Heart right ventricle (tissue), 16 donors: ENCODE data around the gene SMAD3. TPM values are rescaled to one million over a fixed set of nuclear protein-coding genes. Genes with fewer than 3 reads are reported as not detected.
"Not testable (repeated sequence)": the region's sequence is repeated elsewhere in the genome, so short reads cannot be mapped to it uniquely, and the experiment has no call there.

Experiments
- ATAC-seq, 8 donors: fragments of 200-7000 bp; cut with Tn5 transposase; one replicate each; pipeline ENCODE4 v1.9.1; 2020; ENCODE audit warnings: mild to moderate bottlenecking in 8 of 8, moderate library complexity in 8 of 8, moderate number of reproducible peaks in 1 of 8
- DNase-seq, 2 donors: peaks; one replicate each; pipeline ENCODE4 v3.0.0-alpha.2; 2020
- H3K27ac ChIP-seq, 10 donors: fragments of 200-600 bp; sonication (generic) in 2 of 10; one replicate each; pipeline versions ENCODE4 v1.5.0 to v1.8.0; 2020 to 2022; ENCODE audit warnings: mild to moderate bottlenecking in 3 of 10
- H3K27me3 ChIP-seq, 7 donors: fragments of 200-600 bp; one replicate each; pipeline ENCODE4 v1.8.0; 2021 to 2022; ENCODE audit warnings: mild to moderate bottlenecking in 2 of 7
- H3K36me3 ChIP-seq, 9 donors: fragments of 200-600 bp; sonication (generic) in 1 of 9; one replicate each; pipeline versions ENCODE4 v1.5.0 to v1.8.0; 2020 to 2022; ENCODE audit warnings: mild to moderate bottlenecking in 2 of 9
- H3K4me1 ChIP-seq, 9 donors: fragments of 200-600 bp; sonication (generic) in 1 of 9; one replicate each; pipeline versions ENCODE4 v1.5.0 to v1.8.0; 2020 to 2022; ENCODE audit warnings: mild to moderate bottlenecking in 4 of 9
- H3K4me3 ChIP-seq, 10 donors: fragments of 200-600 bp; sonication (generic) in 2 of 10; one replicate each; pipeline versions ENCODE4 v1.5.0 to v1.8.0; 2020 to 2022; ENCODE audit warnings: mild to moderate bottlenecking in 7 of 10, moderate library complexity in 2 of 10
- H3K9me3 ChIP-seq, 11 donors: fragments of 200-600 bp in 10 of 11; sonication (generic) in 2 of 11; one replicate each; pipeline versions ENCODE4 v1.5.0 to v1.8.0; 2013 to 2022; ENCODE audit warnings: mild to moderate bottlenecking in 2 of 11, control low read depth in 1 of 11, moderate library complexity in 1 of 11
- CTCF ChIP-seq, 9 donors: fragments of 200-600 bp; sonication (generic) in 2 of 9; IDR thresholded peaks; one replicate each; pipeline versions ENCODE4 v1.5.0 to v1.8.0; 2021 to 2022; ENCODE audit warnings: antibody characterized with exemption in 9 of 9, mild to moderate bottlenecking in 5 of 9, moderate library complexity in 1 of 9
- WGBS, 2 donors: extraction: QIAGEN DNeasy Blood & Tissue Kit; methylation state at CpG; one replicate each; pipeline ENCODE4 v1.1.7; 2013; ENCODE audit warnings: inconsistent platforms in 1 of 2; 5-methylcytosine and 5-hydroxymethylcytosine counted together
- intact Hi-C, 10 donors: fragments of 100-400 bp; cut with DNase I; formaldehyde crosslinking; loops; one replicate each; pipeline versions ENCODE4 v1.11.1 to v1.14.2; 2022
- polyA plus RNA-seq, 2 donors: library from polyadenylated mRNA; stranded (reverse); fragments of 200-250 nt; gene quantifications; one replicate each; pipeline ENCODE4 v1.2.3, GENCODE V29; 2013
- total RNA-seq, 10 donors: library from RNA; stranded (reverse); fragmentation: NEBNext Ultra II Directional in 3 of 10; extraction: Animal tissue kit (Norgen Biotek cat#: 25700) in 3 of 10; gene quantifications; one replicate each; pipeline versions ENCODE4 v1.2.1 to v1.2.4, GENCODE V29; 2021 to 2023
- donor health status: Arrhythmogenic right ventricular cardiomyopathy.
- donor health status: ischemic (EF 13 %, LVEDD 7.1; RV severe dilation, severe dysfunction).
- donor health status: healthy with polysubstance abuse.
- donor health status: DM: no; HTN: yes; CAD: no.
- donor health status: DM: no; HTN: no; CAD: no.
- donor health status: ischemic (EF 25% LVEDD 6.9; RV normal size, moderate dysfunction).
- donor health status: ischemic (EF 25% LVEDD 5.7; RV mildly dilated, moderate dysfunction).
- donor health status: healthy.
- donor health status: DM: yes; HTN: yes; CAD: no.
- donor health status: Ischemic cardiomyopathy.
- donor health status: ischemic (EF 35%, LVEDD 5.7; RV mildly dilated, moderate dysfunction).
- donor health status: nonischemic (EF 11% LVEDD 7.7; RV severe dilation, severe dysfunction).
- donor health status: DM: yes; HTN: yes; CAD: no.
- donor health status: PGD.
- donor health status: ischemic (EF 29% LVEDD 5.4; RV normal size, mild dysfunction).
- donor health status: nonischemic (EF 23%, LVEDD 6.1; RV moderate dilation, normal function).

The SMAD3 gene
- total and polyA plus RNA-seq, 12 donors: 6.2 to 44.8 (median 15.5) TPM

- DNase-seq (peak; percentile 62 to 75), ATAC-seq (peak; percentile 63 to 85 (median 74))
- intact Hi-C loops: no loop called here
- H3K27me3 ChIP-seq: no peaks in the 10 kb centered on the region
- peak overlapping the region in 4 of 10 donors; percentile 12 to 26 (median 18) for H3K4me3 ChIP-seq
- H3K4me1 ChIP-seq: peaks cover 20 to 72% (median 54%) of the 10 kb centered on the region in 9 donors
- no peak for TF ChIP-seq CTCF (IDR thresholded peaks at IDR 0.05)
- peak overlapping the region; percentile 3 to 86 (median 72) for H3K27ac ChIP-seq
- H3K36me3 ChIP-seq: no peaks in the 10 kb centered on the region
- WGBS, 2 donors: 49 to 51% methylated on average over 16 of the region's 16 CpGs
- H3K9me3 ChIP-seq: no peaks in the 10 kb centered on the region
Observed at GRCh38 chr15:67150023-67150860, 84.8 kb downstream of the SMAD3 start.

- H3K9me3 ChIP-seq: no peaks in the 10 kb centered on the region
- H3K27ac ChIP-seq: peak overlapping the region in 1 of 10 donors; percentile 5
- no peaks in the 10 kb centered on the region for H3K27me3 ChIP-seq
- peaks cover 10 to 53% (median 36%) of the 10 kb centered on the region in 9 donors for H3K4me1 ChIP-seq
- no peak for DNase-seq
- no peaks in the 10 kb centered on the region for H3K36me3 ChIP-seq
- ATAC-seq: no peak
- WGBS, 2 donors: 78 to 82% methylated on average over 1 of the region's 1 CpG
- intact Hi-C loops: no loop called here
- H3K4me3 ChIP-seq: no peak overlapping the region
- no peak for TF ChIP-seq CTCF (IDR thresholded peaks at IDR 0.05)
Observed at GRCh38 chr15:67152429-67152828, 87.0 kb downstream of the SMAD3 start.

- WGBS, 2 donors: 98% methylated on average over 6 of the region's 6 CpGs
- H3K4me1 ChIP-seq: peaks cover 10 to 53% (median 36%) of the 10 kb centered on the region in 9 donors
- H3K27ac ChIP-seq: peak overlapping the region in 1 of 10 donors; percentile 5
- DNase-seq, H3K9me3 ChIP-seq, H3K36me3 ChIP-seq, ATAC-seq, H3K4me3 ChIP-seq, intact Hi-C loops, H3K27me3 ChIP-seq: not testable (repeated sequence)
Observed at GRCh38 chr15:67153044-67153443, 87.6 kb downstream of the SMAD3 start.

- ATAC-seq (no peak), DNase-seq (no peak)
- TF ChIP-seq CTCF (IDR thresholded peaks at IDR 0.05): no peak
- H3K27ac ChIP-seq: peak overlapping the region in 1 of 10 donors; percentile 6
- peaks cover 10 to 53% (median 40%) of the 10 kb centered on the region in 9 donors for H3K4me1 ChIP-seq
- H3K36me3 ChIP-seq: no peaks in the 10 kb centered on the region
- no peaks in the 10 kb centered on the region for H3K9me3 ChIP-seq
- no peaks in the 10 kb centered on the region for H3K27me3 ChIP-seq
- intact Hi-C loops: no loop called here
- H3K4me3 ChIP-seq: no peak overlapping the region
Observed at GRCh38 chr15:67154249-67154648, 88.8 kb downstream of the SMAD3 start.

GRCh38 chr15:67156426-67156825 is 91.0 kb downstream of the SMAD3 start:
- ATAC-seq (no peak), DNase-seq (no peak)
- H3K4me3 ChIP-seq: no peak overlapping the region
- H3K36me3 ChIP-seq: no peaks in the 10 kb centered on the region
- no peaks in the 10 kb centered on the region for H3K27me3 ChIP-seq
- WGBS, 2 donors: 99 to 100% methylated on average over 2 of the region's 2 CpGs
- peaks cover 0 to 45% (median 28%) of the 10 kb centered on the region in 9 donors for H3K4me1 ChIP-seq
- H3K27ac ChIP-seq: no peak overlapping the region
- no peaks in the 10 kb centered on the region for H3K9me3 ChIP-seq
- TF ChIP-seq CTCF (IDR thresholded peaks at IDR 0.05): no peak
- intact Hi-C loops: no loop called here
